HG03045 (cell line): Measurements from ENCODE around the gene GABARAPL2.

Experiments used
- ATAC-seq: cut with Tn5 transposase; IDR thresholded peaks from one replicate; pipeline ENCODE4 v1.9.1; 2021; ENCODE audit warnings: mild to moderate bottlenecking, moderate library complexity; ENCODE audit not compliant: unreplicated experiment

Gene GABARAPL2

GRCh38 chr16:75552951-75553350 is 13.2 kb upstream of the GABARAPL2 start:
- no peak for ATAC-seq

GRCh38 chr16:75555213-75555706 is 10.9 kb upstream of the GABARAPL2 start:
- ATAC-seq = peak; percentile 17

GRCh38 chr16:75555707-75556430 is 10.3 kb upstream of the GABARAPL2 start, which contains the start of gene TMEM231:
TSS of gene TMEM231 (minus strand) at chr16:75556252. CDS start at chr16:75556209, 43 bp downstream.
- peak; percentile 98 for ATAC-seq

GRCh38 chr16:75556431-75556950 is 9.7 kb upstream of the GABARAPL2 start:
- ATAC-seq = no peak

GRCh38 chr16:75558846-75559401 is 7.3 kb upstream of the GABARAPL2 start:
- no peak for ATAC-seq

GRCh38 chr16:75559564-75560372 is 6.4 kb upstream of the GABARAPL2 start:
- no peak for ATAC-seq

- ATAC-seq = peak; percentile 4
Measured at GRCh38 chr16:75565640-75566039, 539 bp upstream of the GABARAPL2 start.

GRCh38 chr16:75566758-75567255 is 628 bp downstream of the GABARAPL2 start:
- peak; percentile 11 for ATAC-seq

GRCh38 chr16:75567911-75568310 is 1.7 kb downstream of the GABARAPL2 start:
- ATAC-seq = no peak

- no peak for ATAC-seq
Measured at GRCh38 chr16:75570396-75571065, 4.4 kb downstream of the GABARAPL2 start.

GRCh38 chr16:75572864-75573542 is 6.8 kb downstream of the GABARAPL2 start:
- no peak for ATAC-seq

GRCh38 chr16:75573955-75574354 is 7.8 kb downstream of the GABARAPL2 start:
- no peak for ATAC-seq

GRCh38 chr16:75575958-75576357 is 9.8 kb downstream of the GABARAPL2 start:
- no peak for ATAC-seq

- ATAC-seq = peak; percentile 56
Measured at GRCh38 chr16:75576384-75576811, 10.2 kb downstream of the GABARAPL2 start.

GRCh38 chr16:75578212-75578611 is 12.0 kb downstream of the GABARAPL2 start:
- no peak for ATAC-seq

GRCh38 chr16:75578725-75579124 is 12.5 kb downstream of the GABARAPL2 start:
- ATAC-seq = no peak

- no peak for ATAC-seq
Measured at GRCh38 chr16:75579281-75579834, 13.2 kb downstream of the GABARAPL2 start.

- ATAC-seq = peak; percentile 73
Measured at GRCh38 chr16:75584108-75584507, 17.9 kb downstream of the GABARAPL2 start.

GRCh38 chr16:75588716-75589115 is 22.5 kb downstream of the GABARAPL2 start:
- ATAC-seq = no peak

GRCh38 chr16:75589306-75589705 is 23.1 kb downstream of the GABARAPL2 start:
- no peak for ATAC-seq
